Esophagus muscularis mucosa (tissue), 3 donors: Measurements from ENCODE around the gene SIPA1L2.

ENCODE experiments used
- CTCF ChIP-seq, 3 experiments: fragments of 200-600 bp in 2 of 3; fragments of 450-650 bp in 1 of 3; sonication (generic) in 2 of 3; IDR thresholded peaks; one replicate each; pipeline ENCODE4 v1.5.1; 2017 to 2019; ENCODE audit warnings: antibody characterized with exemption in 3 of 3, mild to moderate bottlenecking in 2 of 3, moderate library complexity in 1 of 3
- POLR2A ChIP-seq: fragments of 450-650 bp; IDR thresholded peaks from one replicate; pipeline ENCODE4 v1.6.1; 2017; ENCODE audit warnings: antibody characterized with exemption, moderate library complexity, mild to moderate bottlenecking, low read depth

GRCh38 chr1:232613752-232614381 is 16.1 kb downstream of the SIPA1L2 start:
- no peak for TF ChIP-seq CTCF (IDR thresholded peaks at IDR 0.05)
- TF ChIP-seq POLR2A, result no peak
